Tibial nerve (tissue), 4 donors: ENCODE measurements around the gene SETD1B. TPM values are rescaled to one million over a fixed set of nuclear protein-coding genes. Genes with fewer than 3 reads are reported as not detected.
"Not testable (repeated sequence)": the region's sequence is repeated elsewhere in the genome, so short reads cannot be mapped to it uniquely, and the experiment has no call there.

ENCODE experiments used
- DNase-seq, 2 donors: peaks; one replicate each; pipeline ENCODE4 v3.0.0-alpha.2; 2019; ENCODE audit warnings: low spot score in 2 of 2
- H3K27ac ChIP-seq, 4 donors: fragments of 200-600 bp; sonication (generic) in 3 of 4; one replicate each; pipeline ENCODE4 v1.5.1; 2017 to 2019; ENCODE audit warnings: mild to moderate bottlenecking in 1 of 4
- H3K27me3 ChIP-seq, 2 donors: fragments of 200-600 bp; sonication (generic) in 1 of 2; one replicate each; pipeline versions ENCODE4 v1.5.1 to v1.6.0; 2017 to 2019
- H3K36me3 ChIP-seq, 3 donors: fragments of 200-600 bp; sonication (generic); one replicate each; pipeline ENCODE4 v1.5.1; 2018 to 2019
- H3K4me1 ChIP-seq, 4 donors: fragments of 200-600 bp; sonication (generic) in 3 of 4; one replicate each; pipeline ENCODE4 v1.5.1; 2017 to 2019
- H3K4me3 ChIP-seq, 4 donors: fragments of 200-600 bp; sonication (generic) in 3 of 4; one replicate each; pipeline ENCODE4 v1.5.1; 2017 to 2019; ENCODE audit warnings: mild to moderate bottlenecking in 1 of 4, moderate library complexity in 1 of 4
- H3K9me3 ChIP-seq, 4 donors: fragments of 200-600 bp; sonication (generic) in 3 of 4; one replicate each; pipeline ENCODE4 v1.5.1; 2017 to 2019
- CTCF ChIP-seq, 5 experiments: fragments of 200-600 bp in 3 of 5; fragments of 450-650 bp in 2 of 5; sonication (generic) in 3 of 5; IDR thresholded peaks; one replicate each; pipeline ENCODE4 v1.5.1; 2016 to 2019; ENCODE audit warnings: antibody characterized with exemption in 5 of 5, mild to moderate bottlenecking in 3 of 5, moderate library complexity in 2 of 5
- EP300 ChIP-seq, 2 donors: sonication (generic); formaldehyde crosslinking; IDR thresholded peaks; one replicate each; pipeline ENCODE4 v1.6.1; 2017; ENCODE audit warnings: antibody characterized with exemption in 2 of 2, mild to moderate bottlenecking in 1 of 2
- POLR2A ChIP-seq, 2 donors: fragments of 450-650 bp; IDR thresholded peaks; one replicate each; pipeline ENCODE4 v1.6.1; 2017; ENCODE audit warnings: antibody characterized with exemption in 2 of 2, mild to moderate bottlenecking in 2 of 2, moderate library complexity in 2 of 2
- WGBS, 2 donors: methylation state at CpG; one replicate each; pipeline ENCODE4 v1.1.5; 2018; 5-methylcytosine and 5-hydroxymethylcytosine counted together
- total RNA-seq, 4 donors: library from RNA; depleted of rRNA; stranded (reverse); fragments of >200 nt; gene quantifications; one replicate each; pipeline ENCODE4 v1.1.0, GENCODE V29; 2016

The SETD1B gene
- total RNA-seq = 10 to 100 TPM in 3 of 4 donors, 1 to 10 TPM in 1; 9.4 to 18.3 (median 12.2) TPM

- Histone ChIP-seq H3K36me3 (peaks cover 0 to 16% (median 8%) of the 10 kb centered on the region in 3 donors), H3K27ac (peak within 1 kb of the TSS; percentile 99 to 100 (median 100)), H3K9me3 (no peaks in the 10 kb centered on the region), H3K4me1 (peaks cover 0 to 42% (median 29%) of the 10 kb centered on the region in 4 donors), H3K27me3 (no peaks in the 10 kb centered on the region), H3K4me3 (peak within 1 kb of the TSS; percentile 66 to 88 (median 78))
- WGBS, 2 donors = 1% methylated on average over 13 to 26 of the region's 74 CpGs
- peak in 1 of 5 experiments; percentile 30 for TF ChIP-seq CTCF (IDR thresholded peaks at IDR 0.05)
- TF ChIP-seq EP300 (IDR thresholded peaks at IDR 0.05) = no peak
- no peak for TF ChIP-seq POLR2A (IDR thresholded peaks at IDR 0.05)
- DNase-seq = peak in 1 of 2 donors; percentile 45
These were observed at the start of gene SETD1B for GRCh38 chr12:121803861-121804416. TSS of gene SETD1B (plus strand) at chr12:121804009. CDS start at chr12:121804738, 729 bp downstream.

- peaks cover 0 to 43% (median 0%) of the 10 kb centered on the region in 3 donors for H3K36me3 ChIP-seq
These were observed 49.0 kb upstream of the SETD1B start for GRCh38 chr12:121754836-121755235.

DNA sequence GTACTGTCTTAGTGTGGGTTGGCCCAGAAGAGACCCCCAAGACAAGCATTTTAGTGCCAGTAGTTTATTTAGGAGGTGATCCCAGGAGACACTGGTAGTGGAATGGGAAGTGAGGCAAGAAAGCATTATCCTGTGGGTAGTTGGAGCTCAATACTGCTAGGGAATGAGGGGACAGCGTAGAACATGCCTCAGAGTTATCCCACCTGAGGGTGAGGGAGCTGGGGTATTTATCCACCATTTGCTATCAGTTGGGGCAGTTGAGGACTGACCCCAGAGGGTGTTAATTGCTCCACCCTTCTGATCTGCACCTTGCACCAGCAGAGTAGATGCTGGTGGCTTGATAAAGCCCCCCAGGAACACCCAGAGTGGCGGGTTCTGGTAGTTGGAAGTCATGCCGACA is 48.2 kb upstream of the SETD1B start:
- 98 to 99% methylated on average over 3 of the region's 3 CpGs for WGBS, 2 donors
- peaks cover 0 to 35% (median 0%) of the 10 kb centered on the region in 3 donors for H3K36me3 ChIP-seq
- no peak overlapping the region for H3K4me3 ChIP-seq
- H3K27me3 ChIP-seq = no peaks in the 10 kb centered on the region
- no peaks in the 10 kb centered on the region for H3K9me3 ChIP-seq
- H3K4me1 ChIP-seq = peaks cover 0 to 19% (median 4%) of the 10 kb centered on the region in 4 donors
- peak overlapping the region in 1 of 4 donors; percentile 84 for H3K27ac ChIP-seq
- DNase-seq = no peak
- TF ChIP-seq EP300 (IDR thresholded peaks at IDR 0.05) (no peak), POLR2A (IDR thresholded peaks at IDR 0.05) (no peak), CTCF (IDR thresholded peaks at IDR 0.05) (no peak)

More at GRCh38 chr12:121754836-121755235, 49.0 kb upstream of the SETD1B start:
- Histone ChIP-seq H3K27ac (peak overlapping the region in 2 of 4 donors; percentile 80 to 84), H3K27me3 (no peaks in the 10 kb centered on the region), H3K9me3 (no peaks in the 10 kb centered on the region), H3K4me3 (no peak overlapping the region), H3K4me1 (peaks cover 0 to 19% (median 4%) of the 10 kb centered on the region in 4 donors)
- TF ChIP-seq CTCF (IDR thresholded peaks at IDR 0.05) (no peak), EP300 (IDR thresholded peaks at IDR 0.05) (no peak), POLR2A (IDR thresholded peaks at IDR 0.05) (no peak)
- WGBS, 2 donors = 85 to 88% methylated on average over 11 of the region's 11 CpGs
- no peak for DNase-seq

DNA sequence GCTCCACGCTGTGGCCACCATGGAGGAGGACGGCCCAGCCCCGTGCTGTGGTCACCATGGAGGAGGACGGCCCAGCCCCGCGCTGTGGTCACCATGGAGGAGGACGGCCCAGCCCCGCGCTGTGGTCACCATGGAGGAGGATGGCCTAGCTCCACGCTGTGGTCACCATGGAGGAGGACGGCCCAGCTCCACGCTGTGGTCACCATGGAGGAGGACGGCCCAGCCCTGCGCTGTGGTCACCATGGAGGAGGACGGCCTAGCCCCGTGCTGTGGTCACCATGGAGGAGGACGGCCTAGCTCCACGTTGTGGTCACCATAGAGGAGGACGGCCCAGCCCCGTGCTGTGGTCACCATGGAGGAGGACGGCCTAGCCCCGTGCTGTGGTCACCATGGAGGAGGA is 45.3 kb upstream of the SETD1B start:
- H3K9me3 ChIP-seq, DNase-seq, H3K4me3 ChIP-seq, H3K27me3 ChIP-seq, H3K27ac ChIP-seq: not testable (repeated sequence)
- peaks cover 0 to 44% (median 0%) of the 10 kb centered on the region in 3 donors for H3K36me3 ChIP-seq
- 89 to 91% methylated on average over 13 to 17 of the region's 22 CpGs for WGBS, 2 donors
- H3K4me1 ChIP-seq = peaks cover 0 to 25% (median 4%) of the 10 kb centered on the region in 4 donors

DNA sequence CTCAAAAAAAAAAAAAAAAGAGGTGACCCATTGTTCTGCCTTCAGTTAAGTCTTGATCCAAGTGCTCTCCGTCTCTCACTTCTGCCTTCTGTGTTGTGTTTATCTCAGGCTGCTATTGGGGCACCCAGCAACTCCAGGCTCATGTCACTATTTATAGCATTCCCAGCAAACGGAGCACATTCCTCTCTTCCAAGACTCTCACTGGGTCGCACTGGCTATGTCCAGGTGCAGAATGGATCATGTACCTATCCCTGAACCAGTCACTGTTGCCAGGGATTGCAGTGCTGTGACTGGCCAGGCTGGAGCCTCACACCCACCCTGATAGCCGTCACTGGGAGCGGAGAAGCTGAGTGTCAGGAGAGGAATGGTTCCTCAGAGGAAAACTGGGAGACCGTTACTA is 41.5 kb upstream of the SETD1B start:
- no peak for DNase-seq
- Histone ChIP-seq H3K4me1 (peaks cover 0 to 22% (median 2%) of the 10 kb centered on the region in 4 donors), H3K4me3 (no peak overlapping the region), H3K27ac (no peak overlapping the region), H3K9me3 (no peaks in the 10 kb centered on the region), H3K27me3 (no peaks in the 10 kb centered on the region), H3K36me3 (peaks cover 0 to 44% (median 0%) of the 10 kb centered on the region in 3 donors)
- no peak for TF ChIP-seq EP300 (IDR thresholded peaks at IDR 0.05)
- no peak for TF ChIP-seq CTCF (IDR thresholded peaks at IDR 0.05)
- TF ChIP-seq POLR2A (IDR thresholded peaks at IDR 0.05) = no peak
- WGBS, 2 donors = 49 to 65% methylated on average over 6 of the region's 6 CpGs
